DND-41 (cell line): ENCODE measurements around the gene TMEM88.

ENCODE experiments used
- CTCF ChIP-seq: IDR thresholded peaks from 2 replicates; pipeline ENCODE4 v1.5.1; 2012; ENCODE audit warnings: borderline replicate concordance, low read length, moderate library complexity, mild to moderate bottlenecking; ENCODE audit not compliant: poor library complexity, severe bottlenecking; ENCODE audit errors: extremely low read depth
- EZH2 ChIP-seq: IDR thresholded peaks from 3 replicates; pipeline ENCODE4 v1.6.1; 2012; ENCODE audit warnings: borderline replicate concordance, low read depth, mild to moderate bottlenecking, moderate library complexity, low read length, inconsistent platforms; ENCODE audit not compliant: severe bottlenecking

DNA sequence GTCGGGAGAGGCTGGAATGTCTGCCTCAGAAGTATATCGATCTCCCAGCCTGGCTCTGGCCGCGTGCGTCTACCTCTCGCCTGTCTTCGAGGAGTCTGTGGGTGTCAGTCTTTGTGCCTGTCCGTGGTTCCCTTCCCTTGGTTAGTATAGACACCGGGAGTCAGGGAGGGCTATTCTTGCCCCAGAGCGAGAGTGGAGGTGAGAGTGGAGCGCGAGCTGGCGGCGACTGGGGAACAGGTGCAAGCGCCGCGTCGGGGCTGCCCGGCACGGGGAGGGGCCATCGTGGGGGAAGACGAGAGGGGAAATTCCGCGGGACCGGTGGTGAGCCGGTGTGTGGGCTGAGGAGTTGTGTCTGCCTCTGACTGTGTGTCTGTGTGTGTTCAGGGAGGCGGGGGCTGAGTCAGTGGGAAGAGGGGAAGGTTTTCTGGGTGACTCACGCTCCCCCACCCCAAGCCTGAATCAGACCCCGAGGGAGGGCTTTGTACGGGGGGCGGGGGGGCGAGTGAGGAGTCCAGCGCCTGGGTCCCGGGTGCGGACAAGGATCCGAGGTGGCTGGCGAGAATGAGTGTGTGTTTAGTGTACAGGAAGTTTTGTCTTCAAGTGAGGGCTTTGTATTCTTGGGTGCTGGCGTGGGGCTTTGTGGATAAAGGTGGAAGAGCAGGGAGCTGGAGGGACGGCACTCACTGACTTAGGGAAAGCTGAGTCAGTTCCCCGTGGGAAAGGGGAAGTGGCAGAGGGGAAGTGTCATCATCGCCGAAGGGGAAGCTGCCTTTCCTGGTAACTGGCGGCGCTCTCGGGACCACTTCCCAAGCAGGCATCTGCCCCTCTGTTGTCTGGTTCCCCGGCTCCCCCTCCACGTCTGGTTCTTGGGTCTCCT lies 12.2 kb upstream of the TMEM88 start:
- TF ChIP-seq CTCF = no peak
- no peak for TF ChIP-seq EZH2
